Mucosa of rectum (tissue), 2 donors: Measurements from ENCODE around the gene TMEM170B.

Source experiments
- H3K27ac ChIP-seq, 2 donors: one replicate each; pipeline ENCODE4 v1.7.0; 2013; ENCODE audit warnings: inconsistent platforms in 2 of 2, low read depth in 2 of 2, low read length in 2 of 2
- H3K27me3 ChIP-seq, 2 donors: one replicate each; pipeline ENCODE4 v1.7.0; 2013; ENCODE audit warnings: low read length in 2 of 2; ENCODE audit not compliant: control insufficient read depth in 2 of 2, insufficient read depth in 2 of 2
- H3K36me3 ChIP-seq, 2 donors: one replicate each; pipeline ENCODE4 v1.7.0; 2013; ENCODE audit warnings: low read length in 2 of 2; ENCODE audit not compliant: control insufficient read depth in 2 of 2, insufficient read depth in 2 of 2
- H3K4me1 ChIP-seq, 2 donors: one replicate each; pipeline ENCODE4 v1.7.0; 2013; ENCODE audit warnings: low read length in 2 of 2, mild to moderate bottlenecking in 1 of 2; ENCODE audit not compliant: control insufficient read depth in 2 of 2, insufficient read depth in 2 of 2
- H3K4me3 ChIP-seq, 2 donors: one replicate each; pipeline ENCODE4 v1.7.0; 2013; ENCODE audit warnings: low read length in 2 of 2
- H3K9ac ChIP-seq, 2 donors: one replicate each; pipeline ENCODE4 v1.7.0; 2013; ENCODE audit warnings: low read length in 2 of 2, low read depth in 1 of 2, mild to moderate bottlenecking in 1 of 2
- H3K9me3 ChIP-seq, 2 donors: one replicate each; pipeline ENCODE4 v1.7.0; 2013; ENCODE audit warnings: low read length in 2 of 2; ENCODE audit not compliant: control insufficient read depth in 2 of 2
- donor health status: healthy.
- donor health status: Normal muscosa, but diverticular disease.

TMEM170B gene

GRCh38 chr6:11613336-11613735 is 75.8 kb downstream of the TMEM170B start:
- H3K4me3 ChIP-seq, result no peak overlapping the region
- H3K9me3 ChIP-seq, result no peaks in the 10 kb centered on the region
- no peaks in the 10 kb centered on the region for H3K27me3 ChIP-seq
- H3K27ac ChIP-seq, result no peak overlapping the region
- no peaks in the 10 kb centered on the region for H3K4me1 ChIP-seq
- no peaks in the 10 kb centered on the region for H3K36me3 ChIP-seq
- H3K9ac ChIP-seq, result no peak overlapping the region

GRCh38 chr6:11613858-11614257 is 76.3 kb downstream of the TMEM170B start:
- peak overlapping the region; percentile 26 to 33 for H3K27ac ChIP-seq
- no peaks in the 10 kb centered on the region for H3K27me3 ChIP-seq
- H3K4me1 ChIP-seq, result no peaks in the 10 kb centered on the region
- no peaks in the 10 kb centered on the region for H3K36me3 ChIP-seq
- no peaks in the 10 kb centered on the region for H3K9me3 ChIP-seq
- H3K9ac ChIP-seq, result no peak overlapping the region
- no peak overlapping the region for H3K4me3 ChIP-seq

- Histone ChIP-seq H3K9ac (no peak overlapping the region), H3K27ac (no peak overlapping the region), H3K4me3 (no peak overlapping the region), H3K27me3 (no peaks in the 10 kb centered on the region), H3K9me3 (no peaks in the 10 kb centered on the region), H3K36me3 (no peaks in the 10 kb centered on the region), H3K4me1 (no peaks in the 10 kb centered on the region)
Measured at GRCh38 chr6:11614534-11615213, 77.1 kb downstream of the TMEM170B start.

- Histone ChIP-seq H3K27me3 (no peaks in the 10 kb centered on the region), H3K9ac (no peak overlapping the region), H3K27ac (no peak overlapping the region), H3K9me3 (no peaks in the 10 kb centered on the region), H3K36me3 (no peaks in the 10 kb centered on the region), H3K4me3 (no peak overlapping the region), H3K4me1 (no peaks in the 10 kb centered on the region)
Measured at GRCh38 chr6:11615214-11615602, 77.7 kb downstream of the TMEM170B start.

GRCh38 chr6:11616200-11616611 is 78.7 kb downstream of the TMEM170B start:
- Histone ChIP-seq H3K4me1 (no peaks in the 10 kb centered on the region), H3K9me3 (no peaks in the 10 kb centered on the region), H3K36me3 (no peaks in the 10 kb centered on the region), H3K4me3 (no peak overlapping the region), H3K9ac (no peak overlapping the region), H3K27ac (peak overlapping the region; percentile 28 to 29), H3K27me3 (no peaks in the 10 kb centered on the region)

GRCh38 chr6:11618533-11618932 is 81.0 kb downstream of the TMEM170B start:
- Histone ChIP-seq H3K4me3 (no peak overlapping the region), H3K27ac (no peak overlapping the region), H3K9me3 (no peaks in the 10 kb centered on the region), H3K9ac (no peak overlapping the region), H3K4me1 (no peaks in the 10 kb centered on the region), H3K36me3 (no peaks in the 10 kb centered on the region), H3K27me3 (no peaks in the 10 kb centered on the region)

- H3K27me3 ChIP-seq, result no peaks in the 10 kb centered on the region
- H3K9me3 ChIP-seq, result no peaks in the 10 kb centered on the region
- no peak overlapping the region for H3K4me3 ChIP-seq
- no peaks in the 10 kb centered on the region for H3K4me1 ChIP-seq
- H3K36me3 ChIP-seq, result no peaks in the 10 kb centered on the region
- H3K9ac ChIP-seq, result no peak overlapping the region
- H3K27ac ChIP-seq, result no peak overlapping the region
Measured at GRCh38 chr6:11621119-11621518, 83.6 kb downstream of the TMEM170B start.

- no peak overlapping the region for H3K9ac ChIP-seq
- H3K27ac ChIP-seq, result no peak overlapping the region
- H3K4me1 ChIP-seq, result no peaks in the 10 kb centered on the region
Measured at GRCh38 chr6:11622156-11622555, 84.6 kb downstream of the TMEM170B start.

GRCh38 chr6:11623272-11623671 is 85.7 kb downstream of the TMEM170B start:
- Histone ChIP-seq H3K36me3 (no peaks in the 10 kb centered on the region), H3K27ac (no peak overlapping the region), H3K4me3 (no peak overlapping the region), H3K9ac (no peak overlapping the region), H3K4me1 (no peaks in the 10 kb centered on the region), H3K9me3 (no peaks in the 10 kb centered on the region), H3K27me3 (no peaks in the 10 kb centered on the region)

More at GRCh38 chr6:11622156-11622555, 84.6 kb downstream of the TMEM170B start:
- H3K36me3 ChIP-seq, result no peaks in the 10 kb centered on the region
- H3K27me3 ChIP-seq, result no peaks in the 10 kb centered on the region
- no peak overlapping the region for H3K4me3 ChIP-seq
- H3K9me3 ChIP-seq, result no peaks in the 10 kb centered on the region

GRCh38 chr6:11625302-11625701 is 87.8 kb downstream of the TMEM170B start:
- no peak overlapping the region for H3K27ac ChIP-seq
- no peaks in the 10 kb centered on the region for H3K9me3 ChIP-seq
- H3K36me3 ChIP-seq, result no peaks in the 10 kb centered on the region
- no peak overlapping the region for H3K4me3 ChIP-seq
- no peak overlapping the region for H3K9ac ChIP-seq
- H3K4me1 ChIP-seq, result no peaks in the 10 kb centered on the region
- no peaks in the 10 kb centered on the region for H3K27me3 ChIP-seq
